HFF-Myc (cell line): Measurements from ENCODE around the gene ZNF768.

Experiments
- DNase-seq: peaks from one replicate; pipeline ENCODE4 v3.0.0-alpha.2; 2011; ENCODE audit warnings: low read depth; ENCODE audit errors: extremely low read depth
- H3K4me3 ChIP-seq: replicated peaks from 2 replicates; pipeline ENCODE4 v1.5.1; 2011; ENCODE audit warnings: low read depth, mild to moderate bottlenecking, control low read depth, low read length
- CTCF ChIP-seq: IDR thresholded peaks from 2 replicates; pipeline ENCODE4 v1.5.1; 2012; ENCODE audit warnings: mild to moderate bottlenecking, low read depth, low read length, control low read depth; ENCODE audit errors: missing control alignments

ZNF768 gene

GRCh38 chr16:30530163-30531037, 4.0 kb upstream of the ZNF768 start:
- no peak for TF ChIP-seq CTCF
- H3K4me3 ChIP-seq = no peak overlapping the region
- DNase-seq = no peak

- H3K4me3 ChIP-seq = no peak overlapping the region
- no peak for DNase-seq
- TF ChIP-seq CTCF = no peak
Measured at GRCh38 chr16:30528799-30529457, 2.6 kb upstream of the ZNF768 start.

GRCh38 chr16:30527635-30528178, 1.3 kb upstream of the ZNF768 start:
- peak overlapping the region; percentile 68 for H3K4me3 ChIP-seq
- no peak for TF ChIP-seq CTCF
- DNase-seq = no peak

GRCh38 chr16:30526823-30527634, 663 bp upstream of the ZNF768 start:
- DNase-seq = peak; percentile 87
- TF ChIP-seq CTCF = no peak
- H3K4me3 ChIP-seq = peak overlapping the region; percentile 68

- DNase-seq = no peak
- no peak for TF ChIP-seq CTCF
- H3K4me3 ChIP-seq = peak overlapping the region; percentile 68
Measured at GRCh38 chr16:30525844-30526136, 576 bp downstream of the ZNF768 start.

- H3K4me3 ChIP-seq = no peak overlapping the region
- no peak for TF ChIP-seq CTCF
- no peak for DNase-seq
Measured at GRCh38 chr16:30524575-30525568, 1.5 kb downstream of the ZNF768 start.
